Measurements from ENCODE around the gene PDZRN3. TPM values are rescaled to one million over a fixed set of nuclear protein-coding genes. Genes with fewer than 3 reads are reported as not detected.

PDZRN3 gene
- total RNA-seq, 3 donors from 2014 or later, result 0.13 to 0.23 (median 0.22) TPM

DNA sequence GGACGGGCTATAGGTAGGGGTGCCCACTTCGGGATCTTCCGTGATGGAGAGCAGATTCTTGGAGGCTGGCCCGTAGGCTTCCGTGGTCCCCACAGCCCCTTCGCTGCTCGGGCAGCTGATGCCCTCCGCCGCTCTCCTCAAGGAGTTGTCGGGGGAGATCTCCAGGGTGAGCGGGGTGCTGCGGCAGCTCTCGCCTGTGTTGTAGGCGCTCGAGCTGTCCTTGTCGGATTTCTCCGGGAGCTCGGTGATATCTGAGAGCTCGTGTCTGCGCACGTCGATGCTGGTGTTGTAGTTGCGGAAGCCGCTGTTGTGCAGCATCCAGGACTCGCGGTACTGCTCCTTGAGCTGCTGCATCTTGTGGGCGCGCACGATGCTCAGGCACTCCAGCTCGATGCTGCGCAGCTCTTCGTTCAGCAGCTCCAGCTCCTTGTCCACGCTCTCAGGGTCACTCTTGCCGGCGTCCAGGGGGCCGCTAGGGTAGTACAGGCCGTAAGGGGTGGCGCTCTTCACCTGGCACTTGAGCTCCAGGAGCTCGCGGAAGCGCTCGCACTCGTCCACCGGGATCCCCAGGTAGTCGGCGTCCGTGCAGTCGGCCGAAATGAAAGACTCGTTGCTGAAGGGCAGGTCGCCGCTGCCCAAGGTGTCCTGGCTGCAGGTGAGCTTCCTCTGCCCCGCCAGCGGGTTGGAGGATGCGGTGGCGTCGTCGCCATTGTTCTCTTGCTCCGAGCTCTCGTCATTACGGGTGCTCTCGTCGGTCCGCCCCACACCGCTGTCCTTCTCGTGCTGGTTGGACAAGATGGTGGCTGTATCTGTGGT, 240.4 kb downstream of the PDZRN3 start:
- Mint-ChIP-seq H3K36me3 (ENCODE audit: insufficient read depth) (no peaks in the 10 kb centered on the region), H3K4me3 (no peak overlapping the region), H3K9me3 (peaks cover 5% of the 10 kb centered on the region), H3K27me3 (ENCODE audit: low read depth) (no peaks in the 10 kb centered on the region), H3K4me1 (ENCODE audit: low read depth) (no peaks in the 10 kb centered on the region)
- DNase-seq, result no peak
- no peak for ATAC-seq

- DNase-seq (no peak), ATAC-seq (no peak)
- peaks cover 5% of the 10 kb centered on the region for H3K9me3 Mint-ChIP-seq
- H3K4me1 Mint-ChIP-seq (ENCODE audit: low read depth), result no peaks in the 10 kb centered on the region
- no peak overlapping the region for H3K4me3 Mint-ChIP-seq
- no peaks in the 10 kb centered on the region for H3K27me3 Mint-ChIP-seq (ENCODE audit: low read depth)
- H3K36me3 Mint-ChIP-seq (ENCODE audit: insufficient read depth), result no peaks in the 10 kb centered on the region
Measured at GRCh38 chr3:73383470-73384049, 241.2 kb downstream of the PDZRN3 start.

DNA sequence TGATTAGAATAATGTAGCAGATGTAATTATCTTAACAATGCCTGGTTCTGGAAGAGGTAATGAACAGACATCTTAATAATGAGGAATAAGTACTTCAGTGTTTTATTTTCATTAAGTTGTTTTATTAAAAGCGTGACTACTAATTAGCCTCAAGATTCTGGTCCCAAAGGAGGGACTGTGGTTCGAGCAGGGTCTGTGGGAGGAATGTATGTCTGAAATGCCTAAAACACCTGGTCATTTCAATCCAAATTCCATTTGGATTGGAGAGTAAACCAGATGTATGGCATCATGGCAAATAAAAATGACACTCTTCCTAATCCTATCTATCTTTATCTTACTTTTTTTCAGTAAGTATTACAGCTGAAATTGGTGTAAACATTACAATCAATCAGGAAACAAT, 243.2 kb downstream of the PDZRN3 start:
- DNase-seq, result no peak
- H3K9me3 Mint-ChIP-seq, result peaks cover 5% of the 10 kb centered on the region
- ATAC-seq, result no peak
- H3K4me3 Mint-ChIP-seq, result no peak overlapping the region
- H3K36me3 Mint-ChIP-seq (ENCODE audit: insufficient read depth), result no peaks in the 10 kb centered on the region
- no peaks in the 10 kb centered on the region for H3K4me1 Mint-ChIP-seq (ENCODE audit: low read depth)
- H3K27me3 Mint-ChIP-seq (ENCODE audit: low read depth), result peaks cover 3% of the 10 kb centered on the region

DNA sequence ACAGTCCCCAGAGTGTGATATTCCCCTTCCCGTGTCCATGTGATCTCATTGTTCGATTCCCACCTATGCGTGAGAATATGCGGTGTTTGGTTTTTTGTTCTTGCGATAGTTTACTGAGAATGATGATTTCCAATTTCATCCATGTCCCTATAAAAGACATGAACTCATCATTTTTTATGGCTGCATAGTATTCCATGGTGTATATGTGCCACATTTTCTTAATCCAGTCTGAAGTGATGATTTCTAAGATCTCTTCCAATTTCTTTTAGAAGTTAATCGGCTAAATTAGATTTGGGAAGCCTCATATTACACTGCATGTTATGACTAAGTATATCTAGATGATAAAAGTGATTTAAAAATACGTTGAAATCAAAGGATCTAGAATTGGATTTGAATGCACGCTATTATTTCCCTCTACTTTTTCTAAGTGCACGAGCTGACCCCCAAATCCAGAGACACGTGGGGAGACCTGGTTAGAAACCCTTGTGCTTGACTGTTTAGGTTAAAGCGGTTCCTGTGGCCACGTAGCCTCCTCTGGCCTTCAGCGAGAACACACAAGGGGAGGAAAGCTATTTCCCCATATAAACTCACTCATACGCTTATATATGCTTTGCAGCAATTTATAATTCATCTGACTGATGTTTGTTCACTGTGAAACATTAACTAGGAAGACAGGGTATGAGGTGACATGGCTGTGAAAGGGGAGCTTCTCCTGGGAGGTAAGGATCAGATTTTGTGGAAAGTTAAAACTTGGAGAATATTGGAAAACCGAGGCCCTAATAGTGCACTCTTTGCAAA, 243.8 kb downstream of the PDZRN3 start:
- Mint-ChIP-seq H3K9me3 (peaks cover 5% of the 10 kb centered on the region), H3K4me3 (no peak overlapping the region), H3K36me3 (ENCODE audit: insufficient read depth) (no peaks in the 10 kb centered on the region), H3K27me3 (ENCODE audit: low read depth) (peaks cover 3% of the 10 kb centered on the region), H3K4me1 (ENCODE audit: low read depth) (no peaks in the 10 kb centered on the region)
- ATAC-seq, result no peak
- no peak for DNase-seq

DNA sequence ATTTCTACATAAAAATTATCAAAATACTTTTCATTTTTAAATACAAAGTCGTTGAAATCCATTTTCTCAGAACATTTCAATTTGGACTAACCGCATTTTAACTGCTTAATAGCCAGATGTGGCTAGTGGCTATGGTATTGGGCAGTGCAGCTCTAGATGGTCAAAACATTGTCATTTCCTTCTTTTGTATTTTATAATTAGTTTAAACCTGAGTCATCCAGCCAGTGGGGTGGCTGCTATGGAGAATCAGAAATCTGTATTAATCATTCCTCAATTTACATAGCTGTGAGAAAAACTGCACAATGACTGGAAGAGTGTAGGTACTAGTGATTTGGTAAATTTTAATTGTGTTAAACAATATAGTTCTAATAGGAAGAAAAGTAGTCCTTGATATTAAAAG, 245.3 kb downstream of the PDZRN3 start:
- peaks cover 3% of the 10 kb centered on the region for H3K27me3 Mint-ChIP-seq (ENCODE audit: low read depth)
- no peaks in the 10 kb centered on the region for H3K36me3 Mint-ChIP-seq (ENCODE audit: insufficient read depth)
- H3K4me1 Mint-ChIP-seq (ENCODE audit: low read depth), result no peaks in the 10 kb centered on the region
- DNase-seq (no peak), ATAC-seq (no peak)
- H3K9me3 Mint-ChIP-seq, result peaks cover 11% of the 10 kb centered on the region
- H3K4me3 Mint-ChIP-seq, result no peak overlapping the region

- H3K36me3 Mint-ChIP-seq (ENCODE audit: insufficient read depth), result no peaks in the 10 kb centered on the region
- ATAC-seq, result no peak
- no peak overlapping the region for H3K4me3 Mint-ChIP-seq
- H3K4me1 Mint-ChIP-seq (ENCODE audit: low read depth), result no peaks in the 10 kb centered on the region
- H3K27me3 Mint-ChIP-seq (ENCODE audit: low read depth), result peaks cover 3% of the 10 kb centered on the region
- H3K9me3 Mint-ChIP-seq, result peaks cover 13% of the 10 kb centered on the region
- DNase-seq, result no peak
Measured at GRCh38 chr3:73378207-73378606, 246.5 kb downstream of the PDZRN3 start.

DNA sequence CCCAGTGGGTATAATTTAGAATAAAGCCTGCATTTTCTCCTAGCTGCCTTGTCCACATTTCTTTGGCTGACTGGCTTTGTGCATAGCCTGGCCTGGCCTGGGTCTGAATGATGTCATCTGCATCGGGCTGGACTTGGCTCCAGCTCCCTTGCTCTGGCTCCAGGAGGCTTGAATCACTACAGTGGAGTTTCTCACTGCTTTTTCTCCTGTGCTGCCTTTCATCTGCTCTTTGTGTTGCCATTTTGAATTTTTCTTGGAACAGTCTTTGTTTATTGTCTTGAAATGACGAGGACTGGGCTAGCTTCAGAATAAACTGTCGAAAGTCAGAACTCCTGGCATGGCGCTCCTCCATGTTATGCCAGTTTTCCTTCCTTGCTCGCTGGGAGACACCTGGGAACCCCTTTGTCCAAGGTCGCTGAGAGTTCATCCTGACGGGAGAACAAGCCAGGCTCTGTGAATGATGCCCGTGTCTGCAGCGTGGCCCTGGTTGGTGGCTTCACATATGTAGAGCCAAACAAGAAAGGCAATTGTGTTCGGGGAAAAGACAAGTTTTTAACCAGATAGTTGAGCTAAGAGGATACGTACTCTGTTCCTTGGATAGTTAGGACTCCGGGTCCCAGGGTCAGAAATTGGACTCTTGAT, 258.9 kb downstream of the PDZRN3 start:
- DNase-seq (no peak), ATAC-seq (no peak)
- Mint-ChIP-seq H3K4me1 (ENCODE audit: low read depth) (no peaks in the 10 kb centered on the region), H3K36me3 (ENCODE audit: insufficient read depth) (no peaks in the 10 kb centered on the region), H3K27me3 (ENCODE audit: low read depth) (no peaks in the 10 kb centered on the region), H3K9me3 (no peaks in the 10 kb centered on the region), H3K4me3 (no peak overlapping the region)

- H3K36me3 Mint-ChIP-seq (ENCODE audit: insufficient read depth), result no peaks in the 10 kb centered on the region
- no peak for DNase-seq
- H3K4me3 Mint-ChIP-seq, result no peak overlapping the region
- no peaks in the 10 kb centered on the region for H3K27me3 Mint-ChIP-seq (ENCODE audit: low read depth)
- ATAC-seq, result no peak
- no peaks in the 10 kb centered on the region for H3K4me1 Mint-ChIP-seq (ENCODE audit: low read depth)
- H3K9me3 Mint-ChIP-seq, result peaks cover 8% of the 10 kb centered on the region
Measured at GRCh38 chr3:73364517-73364916, 260.2 kb downstream of the PDZRN3 start.

DNA sequence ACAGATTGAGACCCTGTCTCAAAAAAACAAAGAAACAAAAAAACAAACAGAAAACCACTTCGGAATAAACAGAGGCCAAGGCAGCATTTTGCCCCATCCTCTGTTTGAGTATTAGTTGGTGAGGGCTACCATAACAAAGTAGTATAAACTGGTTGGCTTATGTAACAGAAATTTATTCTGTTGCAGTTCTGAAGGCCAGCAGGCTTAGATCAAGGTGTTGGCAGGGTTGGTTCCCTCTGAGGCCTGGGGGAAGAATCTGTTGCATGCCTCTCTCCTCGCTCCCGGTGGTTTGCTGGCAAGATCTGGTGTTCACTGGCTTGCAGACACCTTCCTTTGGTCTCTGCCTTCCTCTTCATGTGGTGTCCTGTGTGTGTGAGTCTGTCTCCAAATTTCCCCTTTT, 261.6 kb downstream of the PDZRN3 start:
- Mint-ChIP-seq H3K4me3 (no peak overlapping the region), H3K27me3 (ENCODE audit: low read depth) (no peaks in the 10 kb centered on the region), H3K36me3 (ENCODE audit: insufficient read depth) (no peaks in the 10 kb centered on the region), H3K9me3 (peaks cover 12% of the 10 kb centered on the region), H3K4me1 (ENCODE audit: low read depth) (no peaks in the 10 kb centered on the region)
- DNase-seq, result no peak
- ATAC-seq, result no peak

DNA sequence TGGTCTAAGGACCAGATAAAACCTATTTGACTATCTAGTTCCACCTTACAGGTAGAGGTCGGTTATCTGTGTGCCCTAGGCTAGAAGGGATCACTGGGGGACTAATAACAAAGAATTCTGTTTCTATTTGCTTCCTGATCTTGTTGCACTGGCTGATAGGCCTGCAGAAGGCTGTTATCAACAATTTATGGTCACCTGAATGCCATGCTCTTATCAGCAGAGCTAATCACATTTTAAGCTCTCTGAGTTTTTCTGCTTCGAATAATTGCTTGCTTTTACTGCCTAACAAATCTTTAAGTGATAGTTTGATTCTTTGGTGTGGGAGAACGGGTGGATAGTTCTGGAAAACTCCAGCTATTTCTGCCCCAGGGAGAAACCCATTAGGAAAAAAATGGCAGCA, 263.1 kb downstream of the PDZRN3 start:
- Mint-ChIP-seq H3K4me3 (no peak overlapping the region), H3K27me3 (ENCODE audit: low read depth) (no peaks in the 10 kb centered on the region), H3K4me1 (ENCODE audit: low read depth) (no peaks in the 10 kb centered on the region), H3K9me3 (peaks cover 12% of the 10 kb centered on the region), H3K36me3 (ENCODE audit: insufficient read depth) (no peaks in the 10 kb centered on the region)
- ATAC-seq, result no peak
- DNase-seq, result no peak

- Mint-ChIP-seq H3K27me3 (ENCODE audit: low read depth) (peaks cover 2% of the 10 kb centered on the region), H3K4me1 (ENCODE audit: low read depth) (no peaks in the 10 kb centered on the region), H3K4me3 (no peak overlapping the region), H3K36me3 (ENCODE audit: insufficient read depth) (no peaks in the 10 kb centered on the region), H3K9me3 (no peaks in the 10 kb centered on the region)
- ATAC-seq (no peak), DNase-seq (no peak)
Measured at GRCh38 chr3:73353649-73354217, 271.0 kb downstream of the PDZRN3 start.

- Mint-ChIP-seq H3K4me1 (ENCODE audit: low read depth) (no peaks in the 10 kb centered on the region), H3K27me3 (ENCODE audit: low read depth) (peaks cover 2% of the 10 kb centered on the region), H3K9me3 (no peaks in the 10 kb centered on the region), H3K4me3 (no peak overlapping the region), H3K36me3 (ENCODE audit: insufficient read depth) (no peaks in the 10 kb centered on the region)
- DNase-seq, result no peak
- ATAC-seq, result no peak
Measured at GRCh38 chr3:73352841-73353645, 271.7 kb downstream of the PDZRN3 start.

GRCh38 chr3:73351423-73352071, 273.2 kb downstream of the PDZRN3 start:
- Mint-ChIP-seq H3K9me3 (no peaks in the 10 kb centered on the region), H3K27me3 (ENCODE audit: low read depth) (peaks cover 2% of the 10 kb centered on the region), H3K36me3 (ENCODE audit: insufficient read depth) (no peaks in the 10 kb centered on the region), H3K4me3 (no peak overlapping the region), H3K4me1 (ENCODE audit: low read depth) (no peaks in the 10 kb centered on the region)
- no peak for DNase-seq
- no peak for ATAC-seq
